Suppressor macrophage treated with lipopolysaccharide for 1 hour (primary cell): ENCODE measurements around the gene AP3M1.

ENCODE experiments used
- DNase-seq, 3 donors: peaks; one replicate each; pipeline ENCODE4 v3.0.0-alpha.2; 2020 to 2022

AP3M1 gene

GRCh38 chr10:74111799-74112198 lies 38.8 kb downstream of the AP3M1 start:
- no peak for DNase-seq

- no peak for DNase-seq
Observed at GRCh38 chr10:74110120-74110519, 40.5 kb downstream of the AP3M1 start.

GRCh38 chr10:74109452-74109851 lies 41.2 kb downstream of the AP3M1 start:
- DNase-seq: no peak

- no peak for DNase-seq
Observed at GRCh38 chr10:74107391-74107790, 43.2 kb downstream of the AP3M1 start.

GRCh38 chr10:74104996-74105395 lies 45.6 kb downstream of the AP3M1 start:
- no peak for DNase-seq

GRCh38 chr10:74104480-74104879 lies 46.1 kb downstream of the AP3M1 start:
- no peak for DNase-seq

GRCh38 chr10:74103560-74104258 lies 46.9 kb downstream of the AP3M1 start:
- DNase-seq: peak in 1 of 3 donors; percentile 16

GRCh38 chr10:74099836-74100235 lies 50.8 kb downstream of the AP3M1 start:
- no peak for DNase-seq

GRCh38 chr10:74099420-74099819 lies 51.2 kb downstream of the AP3M1 start:
- DNase-seq: no peak

GRCh38 chr10:74097776-74098175 lies 52.9 kb downstream of the AP3M1 start:
- no peak for DNase-seq

GRCh38 chr10:74096777-74097176 lies 53.9 kb downstream of the AP3M1 start:
- DNase-seq: no peak

GRCh38 chr10:74094231-74094630 lies 56.4 kb downstream of the AP3M1 start:
- DNase-seq: no peak

- no peak for DNase-seq
Observed at GRCh38 chr10:74093530-74094164, 57.0 kb downstream of the AP3M1 start.

- DNase-seq: no peak
Observed at GRCh38 chr10:74092372-74092771, 58.3 kb downstream of the AP3M1 start.

- DNase-seq: no peak
Observed at GRCh38 chr10:74088722-74089121, 61.9 kb downstream of the AP3M1 start.

- DNase-seq: no peak
Observed at GRCh38 chr10:74086317-74086716, 64.3 kb downstream of the AP3M1 start.

GRCh38 chr10:74084955-74085354 lies 65.7 kb downstream of the AP3M1 start:
- DNase-seq: no peak

- DNase-seq: no peak
Observed at GRCh38 chr10:74083304-74083703, 67.3 kb downstream of the AP3M1 start.

- DNase-seq: peak; percentile 47 to 68 (median 59)
Observed at GRCh38 chr10:74081941-74082718, 68.5 kb downstream of the AP3M1 start.

GRCh38 chr10:74081192-74081803 lies 69.3 kb downstream of the AP3M1 start:
- peak; percentile 59 to 70 (median 68) for DNase-seq

- peak in 2 of 3 donors; percentile 23 to 41 for DNase-seq
Observed at GRCh38 chr10:74079936-74080590, 70.6 kb downstream of the AP3M1 start.

GRCh38 chr10:74079028-74079935 lies 71.3 kb downstream of the AP3M1 start:
- DNase-seq: no peak
